Keratinocyte (primary cell): ENCODE data around the gene RBM8A. TPM values are rescaled to one million over a fixed set of nuclear protein-coding genes. Genes with fewer than 3 reads are reported as not detected.

Experiments used
- DNase-seq: peaks from one replicate; pipeline ENCODE4 v3.0.0-alpha.2; 2011; ENCODE audit warnings: low read depth, missing footprints, low spot score
- FAIRE-seq: peaks from 2 replicates; lab custom pipeline; 2011; peaks lifted over from hg19 to GRCh38; lab: Jason Lieb, UNC
- H2AFZ ChIP-seq: 2 replicates; pipeline ENCODE4 v1.6.0; 2012; ENCODE audit warnings: low read length, control low read depth, inconsistent platforms; ENCODE audit not compliant: control insufficient read depth
- H3K27ac ChIP-seq: 2 replicates; pipeline ENCODE4 v1.5.1; 2011; ENCODE audit warnings: low read length; ENCODE audit not compliant: control insufficient read depth, insufficient read depth
- H3K27me3 ChIP-seq: 3 replicates; pipeline ENCODE4 v1.6.0; 2011; ENCODE audit warnings: low read length; ENCODE audit not compliant: control insufficient read depth, insufficient read depth; ENCODE audit errors: extremely low read depth
- H3K36me3 ChIP-seq, 2 experiments: 2 replicates in 1 of 2; 3 replicates in 1 of 2; pipeline ENCODE4 v1.5.1; 2011; ENCODE audit warnings: low read length in 2 of 2, mild to moderate bottlenecking in 1 of 2; ENCODE audit not compliant: control insufficient read depth in 2 of 2, insufficient read depth in 2 of 2; ENCODE audit errors: extremely low read depth in 1 of 2
- H3K4me1 ChIP-seq: 3 replicates; pipeline ENCODE4 v1.5.1; 2011; ENCODE audit warnings: low read length; ENCODE audit not compliant: control insufficient read depth, insufficient read depth; ENCODE audit errors: extremely low read depth
- H3K4me2 ChIP-seq: 3 replicates; pipeline ENCODE4 v1.6.0; 2011; ENCODE audit warnings: low read depth, low read length; ENCODE audit not compliant: control insufficient read depth, insufficient read depth; ENCODE audit errors: extremely low read depth
- H3K4me3 ChIP-seq, 3 experiments: fragments of 200-600 bp in 1 of 3; sonication (generic) in 1 of 3; 2 replicates in 2 of 3; 3 replicates in 1 of 3; pipeline ENCODE4 v1.5.1; 2011 to 2016; ENCODE audit warnings: low read length in 3 of 3, mild to moderate bottlenecking in 3 of 3, control low read depth in 2 of 3, inconsistent platforms in 1 of 3, low read depth in 1 of 3, mixed read lengths in 1 of 3, mixed run types in 1 of 3, moderate library complexity in 1 of 3; ENCODE audit not compliant: control insufficient read depth in 2 of 3, insufficient read depth in 2 of 3; ENCODE audit errors: extremely low read depth in 1 of 3
- H3K79me2 ChIP-seq: 2 replicates; pipeline ENCODE4 v1.6.0; 2012; ENCODE audit warnings: low read length; ENCODE audit not compliant: control insufficient read depth, insufficient read depth
- H3K9ac ChIP-seq: 3 replicates; pipeline ENCODE4 v1.6.0; 2011; ENCODE audit warnings: low read length; ENCODE audit not compliant: control insufficient read depth, insufficient read depth; ENCODE audit errors: extremely low read depth
- H3K9me1 ChIP-seq: 3 replicates; pipeline ENCODE4 v1.6.0; 2011; ENCODE audit warnings: low read length; ENCODE audit not compliant: control insufficient read depth, insufficient read depth; ENCODE audit errors: extremely low read depth
- H3K9me3 ChIP-seq: 2 replicates; pipeline ENCODE4 v1.5.1; 2012; ENCODE audit warnings: low read depth, low read length; ENCODE audit not compliant: control insufficient read depth
- H4K20me1 ChIP-seq: 3 replicates; pipeline ENCODE4 v1.6.0; 2011; ENCODE audit warnings: low read length; ENCODE audit not compliant: control insufficient read depth, insufficient read depth; ENCODE audit errors: extremely low read depth
- CTCF ChIP-seq, 3 experiments: IDR thresholded peaks in 1 of 3; conservative IDR thresholded peaks in 1 of 3; optimal IDR thresholded peaks in 1 of 3; 2 replicates in 2 of 3; 3 replicates in 1 of 3; pipeline versions ENCODE3 to v1.5.1; 2011; ENCODE audit warnings: low read length in 3 of 3, mild to moderate bottlenecking in 3 of 3, moderate library complexity in 2 of 3, control low read depth in 1 of 3, inconsistent platforms in 1 of 3; ENCODE audit not compliant: insufficient read depth in 2 of 3; ENCODE audit errors: extremely low read depth in 1 of 3
- EZH2 ChIP-seq: IDR thresholded peaks from one replicate; pipeline ENCODE4 v1.6.1; 2012; ENCODE audit warnings: inconsistent platforms, mild to moderate bottlenecking, low read length, moderate library complexity
- dilution Hi-C: fragments of 300-500 bp; cut with MboI; formaldehyde crosslinking; loops from one replicate; pipeline ENCODE4 v1.7.0; 2020; ENCODE audit warnings: low sequenced_read_pairs; ENCODE audit not compliant: extremely low pct_ligation_motif_present
- polyA plus RNA-seq, 5 experiments: library from polyadenylated mRNA; depleted of rRNA in 3 of 5; stranded (reverse) in 3 of 5; stranded (forward) in 1 of 5; unstranded in 1 of 5; fragments of >200 nt; gene quantifications; 1 replicate in 1 of 5; 2 replicates in 3 of 5; 3 replicates in 1 of 5; pipeline versions ENCODE4 v1.2.1 to v1.2.3, GENCODE V29; 2011 to 2012; ENCODE audit warnings: missing spikeins in 2 of 5, low read depth in 1 of 5, low replicate concordance in 1 of 5

Gene RBM8A
- polyA plus RNA-seq, 1 donor (not counting 4 experiments of a cell fraction or from before 2014, with no cell fraction given): 209 TPM

GRCh38 chr1:145965119-145965744 lies 37.9 kb upstream of the RBM8A start:
- dilution Hi-C loops: no loop called here
- Histone ChIP-seq H4K20me1 (no peaks in the 10 kb centered on the region), H3K9me3 (no peaks in the 10 kb centered on the region), H3K9ac (peak overlapping the region; percentile 79), H3K4me3 (peak overlapping the region; percentile 57 to 82 (median 77)), H3K27me3 (peaks cover 2% of the 10 kb centered on the region), H3K4me1 (peaks cover 35% of the 10 kb centered on the region), H2AFZ (peak overlapping the region; percentile 93), H3K4me2 (peak overlapping the region; percentile 92), H3K9me1 (no peaks in the 10 kb centered on the region), H3K36me3 (no peaks in the 10 kb centered on the region), H3K79me2 (no peaks in the 10 kb centered on the region), H3K27ac (peak overlapping the region; percentile 66)
- no peak for TF ChIP-seq EZH2
- TF ChIP-seq CTCF (optimal IDR thresholded peaks at IDR 0.05 in 1 of 3, IDR thresholded peaks at IDR 0.05 in 1 of 3, conservative IDR thresholded peaks at IDR 0.05 in 1 of 3; ENCODE audit: extremely low read depth in 1 of 3, insufficient read depth in 2 of 3, low read length in 3 of 3): no peak
- no peak for FAIRE-seq
- DNase-seq: no peak

GRCh38 chr1:145964328-145965118 lies 37.2 kb upstream of the RBM8A start, which contains the start of the genes ANKRD34A and POLR3GL:
Gene ANKRD34A (minus strand): TSS chr1:145964575. CDS start chr1:145961759, 2,816 bp downstream.
Gene POLR3GL (plus strand): TSS chr1:145964690. CDS start chr1:145974866, 10,176 bp downstream.
- Histone ChIP-seq H3K4me2 (peak within 1 kb of the TSS; percentile 92), H3K9me3 (no peaks in the 10 kb centered on the region), H3K27me3 (peaks cover 2% of the 10 kb centered on the region), H2AFZ (peak within 1 kb of the TSS; percentile 93), H3K4me1 (peaks cover 35% of the 10 kb centered on the region), H3K79me2 (no peaks in the 10 kb centered on the region), H4K20me1 (no peaks in the 10 kb centered on the region), H3K9me1 (no peaks in the 10 kb centered on the region), H3K36me3 (no peaks in the 10 kb centered on the region), H3K27ac (peak within 1 kb of the TSS; percentile 66), H3K4me3 (peak within 1 kb of the TSS; percentile 57 to 82 (median 77)), H3K9ac (peak within 1 kb of the TSS; percentile 79)
- dilution Hi-C loops: no loop called here
- TF ChIP-seq CTCF (optimal IDR thresholded peaks at IDR 0.05 in 1 of 3, IDR thresholded peaks at IDR 0.05 in 1 of 3, conservative IDR thresholded peaks at IDR 0.05 in 1 of 3; ENCODE audit: extremely low read depth in 1 of 3, insufficient read depth in 2 of 3, low read length in 3 of 3): peak in 1 of 3 experiments; percentile 0
- no peak for TF ChIP-seq EZH2
- DNase-seq: peak; percentile 94
- FAIRE-seq: peak; percentile 74
